ENCODE measurements around the gene PEX11G. TPM values are rescaled to one million over a fixed set of nuclear protein-coding genes. Genes with fewer than 3 reads are reported as not detected.

Gene PEX11G
- polyA plus RNA-seq, 2 donors: 4.9 to 6.5 TPM

DNA sequence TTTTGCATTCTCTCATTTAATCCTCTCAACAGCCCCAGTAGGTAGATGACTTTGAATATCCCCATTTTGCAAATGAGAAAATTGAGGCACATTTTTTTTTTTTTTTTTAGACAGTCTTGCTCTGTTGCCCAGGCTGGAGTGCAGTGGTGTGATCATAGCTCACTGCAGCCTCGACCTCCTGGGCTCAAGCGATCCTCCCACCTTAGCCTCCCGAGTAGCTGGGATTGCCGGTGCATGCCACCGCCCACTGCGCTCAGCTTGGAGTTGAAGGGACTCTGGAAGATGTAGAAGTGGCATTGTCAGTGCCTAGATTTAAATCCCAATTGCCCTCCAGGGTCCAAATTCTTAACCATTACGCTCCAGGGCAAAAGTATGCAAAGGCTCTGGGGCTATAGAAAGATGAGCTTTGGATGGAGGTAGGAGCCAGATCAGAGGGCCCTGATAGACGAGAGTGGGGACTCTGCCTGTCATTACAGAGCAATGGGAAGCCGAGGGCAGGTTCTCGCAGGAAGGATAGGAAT, 32.8 kb upstream of the PEX11G start:
- H3K9me3 ChIP-seq (ENCODE audit: control insufficient read depth in 2 of 2, insufficient read depth in 1 of 2, low read depth in 1 of 2, low read length in 1 of 2): no peaks in the 10 kb centered on the region
- no peaks in the 10 kb centered on the region for H3K27me3 ChIP-seq (ENCODE audit: control insufficient read depth in 1 of 2, insufficient read depth in 2 of 2, low read length in 2 of 2)
- H3K27ac ChIP-seq (ENCODE audit: low read depth in 2 of 2, low read length in 1 of 2): peak overlapping the region; percentile 47 to 61
- peaks cover 5 to 16% of the 10 kb centered on the region in 2 donors for H3K4me1 ChIP-seq (ENCODE audit: control insufficient read depth in 2 of 2, insufficient read depth in 2 of 2, low read length in 1 of 2)
- peaks cover 2 to 9% of the 10 kb centered on the region in 2 donors for H3K36me3 ChIP-seq (ENCODE audit: control insufficient read depth in 2 of 2, insufficient read depth in 2 of 2, low read length in 1 of 2)
- peak overlapping the region in 1 of 2 donors; percentile 83 for H3K4me3 ChIP-seq (ENCODE audit: low read depth in 1 of 2, low read length in 2 of 2)
- WGBS, 2 donors: 56% methylated on average over 10 of the region's 10 CpGs

DNA sequence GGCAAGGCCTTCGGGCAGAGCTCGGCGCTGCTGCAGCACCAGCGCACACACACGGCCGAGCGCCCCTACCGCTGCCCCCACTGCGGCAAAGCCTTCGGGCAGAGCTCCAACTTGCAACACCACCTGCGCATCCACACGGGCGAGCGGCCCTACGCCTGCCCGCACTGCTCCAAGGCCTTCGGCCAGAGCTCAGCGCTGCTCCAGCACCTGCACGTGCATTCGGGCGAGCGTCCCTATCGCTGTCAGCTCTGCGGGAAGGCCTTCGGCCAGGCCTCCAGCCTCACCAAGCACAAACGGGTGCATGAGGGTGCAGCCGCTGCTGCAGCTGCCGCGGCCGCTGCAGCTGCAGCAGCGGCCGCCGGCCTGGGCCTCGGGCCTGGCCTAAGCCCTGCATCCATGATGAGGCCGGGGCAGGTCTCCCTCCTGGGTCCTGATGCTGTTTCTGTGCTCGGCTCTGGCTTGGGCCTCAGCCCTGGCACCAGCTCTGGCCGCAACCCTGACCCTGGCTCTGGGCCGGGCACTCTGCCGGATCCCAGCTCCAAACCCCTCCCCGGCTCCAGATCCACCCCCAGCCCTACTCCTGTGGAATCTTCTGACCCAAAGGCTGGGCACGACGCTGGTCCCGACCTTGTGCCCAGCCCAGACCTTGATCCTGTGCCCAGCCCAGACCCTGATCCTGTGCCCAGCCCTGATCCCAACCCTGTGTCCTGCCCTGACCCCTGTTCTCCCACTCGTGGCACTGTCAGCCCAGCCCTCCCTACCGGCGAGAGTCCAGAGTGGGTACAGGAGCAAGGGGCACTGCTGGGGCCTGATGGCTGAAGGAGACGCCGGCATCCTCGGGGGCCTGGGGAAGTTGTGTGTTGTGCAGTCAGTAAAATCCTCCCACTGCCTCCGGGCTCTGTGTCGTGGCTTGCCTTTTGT, 31.6 kb upstream of the PEX11G start:
- Histone ChIP-seq H3K27ac (ENCODE audit: low read depth in 2 of 2, low read length in 1 of 2) (no peak overlapping the region), H3K36me3 (ENCODE audit: control insufficient read depth in 2 of 2, insufficient read depth in 2 of 2, low read length in 1 of 2) (peaks cover 0 to 7% of the 10 kb centered on the region in 2 donors), H3K9me3 (ENCODE audit: control insufficient read depth in 2 of 2, insufficient read depth in 1 of 2, low read depth in 1 of 2, low read length in 1 of 2) (no peaks in the 10 kb centered on the region), H3K4me3 (ENCODE audit: low read depth in 1 of 2, low read length in 2 of 2) (no peak overlapping the region), H3K4me1 (ENCODE audit: control insufficient read depth in 2 of 2, insufficient read depth in 2 of 2, low read length in 1 of 2) (peaks cover 5 to 20% of the 10 kb centered on the region in 2 donors), H3K27me3 (ENCODE audit: control insufficient read depth in 1 of 2, insufficient read depth in 2 of 2, low read length in 2 of 2) (no peaks in the 10 kb centered on the region)
- WGBS, 2 donors: 87 to 89% methylated on average over 51 of the region's 51 CpGs

DNA sequence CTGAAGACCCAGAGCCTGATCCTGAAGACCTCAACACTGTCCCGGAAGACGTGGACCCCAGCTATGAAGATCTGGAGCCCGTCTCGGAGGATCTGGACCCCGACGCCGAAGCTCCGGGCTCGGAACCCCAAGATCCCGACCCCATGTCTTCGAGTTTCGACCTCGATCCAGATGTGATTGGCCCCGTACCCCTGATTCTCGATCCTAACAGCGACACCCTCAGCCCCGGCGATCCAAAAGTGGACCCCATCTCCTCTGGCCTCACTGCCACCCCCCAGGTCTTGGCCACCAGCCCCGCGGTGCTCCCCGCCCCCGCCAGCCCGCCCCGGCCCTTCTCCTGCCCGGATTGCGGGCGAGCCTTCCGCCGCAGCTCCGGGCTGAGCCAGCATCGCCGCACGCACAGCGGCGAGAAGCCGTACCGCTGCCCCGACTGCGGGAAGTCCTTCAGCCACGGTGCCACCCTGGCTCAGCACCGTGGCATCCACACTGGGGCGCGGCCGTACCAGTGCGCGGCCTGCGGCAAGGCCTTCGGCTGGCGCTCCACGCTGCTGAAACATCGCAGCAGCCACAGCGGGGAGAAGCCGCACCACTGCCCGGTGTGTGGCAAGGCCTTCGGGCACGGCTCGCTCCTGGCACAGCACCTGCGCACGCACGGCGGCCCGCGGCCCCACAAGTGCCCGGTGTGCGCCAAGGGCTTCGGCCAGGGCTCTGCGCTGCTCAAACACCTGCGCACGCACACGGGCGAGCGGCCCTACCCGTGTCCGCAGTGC, 30.7 kb upstream of the PEX11G start:
- Histone ChIP-seq H3K27me3 (ENCODE audit: control insufficient read depth in 1 of 2, insufficient read depth in 2 of 2, low read length in 2 of 2) (no peaks in the 10 kb centered on the region), H3K27ac (ENCODE audit: low read depth in 2 of 2, low read length in 1 of 2) (no peak overlapping the region), H3K4me3 (ENCODE audit: low read depth in 1 of 2, low read length in 2 of 2) (no peak overlapping the region), H3K36me3 (ENCODE audit: control insufficient read depth in 2 of 2, insufficient read depth in 2 of 2, low read length in 1 of 2) (peaks cover 0 to 5% of the 10 kb centered on the region in 2 donors), H3K4me1 (ENCODE audit: control insufficient read depth in 2 of 2, insufficient read depth in 2 of 2, low read length in 1 of 2) (peaks cover 5 to 20% of the 10 kb centered on the region in 2 donors), H3K9me3 (ENCODE audit: control insufficient read depth in 2 of 2, insufficient read depth in 1 of 2, low read depth in 1 of 2, low read length in 1 of 2) (no peaks in the 10 kb centered on the region)
- WGBS, 2 donors: 96% methylated on average over 73 to 74 of the region's 74 CpGs

DNA sequence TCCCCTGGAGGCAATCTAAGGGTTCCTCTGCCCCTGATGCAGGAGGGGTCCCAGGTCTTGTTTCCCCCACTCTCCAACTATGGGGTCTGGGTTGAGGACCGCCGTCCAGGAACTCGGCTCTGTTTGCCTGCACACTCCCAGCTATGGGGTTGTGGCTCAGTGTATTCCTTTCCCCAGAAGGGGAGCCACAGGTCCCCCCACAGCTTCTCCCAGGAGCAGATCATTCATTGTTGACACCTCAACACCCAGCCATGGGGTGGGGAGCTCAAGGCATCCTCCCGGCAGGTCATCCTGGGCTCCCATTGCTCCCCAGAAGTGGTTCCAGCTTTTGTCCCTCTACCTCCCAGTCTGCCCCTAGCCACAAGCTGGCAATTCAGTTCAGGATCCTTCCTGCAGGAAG, 28.0 kb upstream of the PEX11G start:
- Histone ChIP-seq H3K36me3 (ENCODE audit: control insufficient read depth in 2 of 2, insufficient read depth in 2 of 2, low read length in 1 of 2) (peaks cover 0 to 5% of the 10 kb centered on the region in 2 donors), H3K4me1 (ENCODE audit: control insufficient read depth in 2 of 2, insufficient read depth in 2 of 2, low read length in 1 of 2) (peaks cover 0 to 15% of the 10 kb centered on the region in 2 donors), H3K27me3 (ENCODE audit: control insufficient read depth in 1 of 2, insufficient read depth in 2 of 2, low read length in 2 of 2) (no peaks in the 10 kb centered on the region), H3K27ac (ENCODE audit: low read depth in 2 of 2, low read length in 1 of 2) (peak overlapping the region; percentile 75 to 93), H3K9me3 (ENCODE audit: control insufficient read depth in 2 of 2, insufficient read depth in 1 of 2, low read depth in 1 of 2, low read length in 1 of 2) (no peaks in the 10 kb centered on the region), H3K4me3 (ENCODE audit: low read depth in 1 of 2, low read length in 2 of 2) (peak overlapping the region; percentile 55 to 72)
- WGBS, 2 donors: 35 to 36% methylated on average over 4 of the region's 4 CpGs

DNA sequence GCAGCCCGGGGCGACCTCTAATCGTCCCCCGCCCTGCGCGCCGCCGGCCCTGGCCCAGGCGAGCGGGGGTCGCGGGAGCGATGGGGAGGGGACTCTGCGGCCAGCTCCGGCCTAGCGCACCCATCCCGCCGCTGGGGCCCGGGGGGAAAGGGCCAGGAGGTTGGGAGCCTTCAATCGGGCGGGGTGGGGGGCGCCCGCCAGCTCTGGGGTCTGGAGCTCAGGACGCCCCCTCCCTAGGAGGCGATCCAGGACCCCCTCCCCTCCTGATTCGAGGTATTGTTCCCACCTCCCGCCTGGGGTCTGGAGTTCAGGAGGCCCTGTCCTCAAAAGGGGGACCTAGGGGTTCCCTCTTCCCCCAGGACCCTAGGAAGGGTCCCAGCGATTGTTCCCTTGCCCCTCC, 27.5 kb upstream of the PEX11G start:
- H3K36me3 ChIP-seq (ENCODE audit: control insufficient read depth in 2 of 2, insufficient read depth in 2 of 2, low read length in 1 of 2): peaks cover 0 to 5% of the 10 kb centered on the region in 2 donors
- 2 to 3% methylated on average over 9 to 28 of the region's 28 CpGs for WGBS, 2 donors
- no peaks in the 10 kb centered on the region for H3K9me3 ChIP-seq (ENCODE audit: control insufficient read depth in 2 of 2, insufficient read depth in 1 of 2, low read depth in 1 of 2, low read length in 1 of 2)
- H3K27me3 ChIP-seq (ENCODE audit: control insufficient read depth in 1 of 2, insufficient read depth in 2 of 2, low read length in 2 of 2): no peaks in the 10 kb centered on the region
- H3K27ac ChIP-seq (ENCODE audit: low read depth in 2 of 2, low read length in 1 of 2): peak overlapping the region; percentile 75 to 93
- H3K4me3 ChIP-seq (ENCODE audit: low read depth in 1 of 2, low read length in 2 of 2): peak overlapping the region; percentile 55 to 72
- peaks cover 0 to 10% of the 10 kb centered on the region in 2 donors for H3K4me1 ChIP-seq (ENCODE audit: control insufficient read depth in 2 of 2, insufficient read depth in 2 of 2, low read length in 1 of 2)

DNA sequence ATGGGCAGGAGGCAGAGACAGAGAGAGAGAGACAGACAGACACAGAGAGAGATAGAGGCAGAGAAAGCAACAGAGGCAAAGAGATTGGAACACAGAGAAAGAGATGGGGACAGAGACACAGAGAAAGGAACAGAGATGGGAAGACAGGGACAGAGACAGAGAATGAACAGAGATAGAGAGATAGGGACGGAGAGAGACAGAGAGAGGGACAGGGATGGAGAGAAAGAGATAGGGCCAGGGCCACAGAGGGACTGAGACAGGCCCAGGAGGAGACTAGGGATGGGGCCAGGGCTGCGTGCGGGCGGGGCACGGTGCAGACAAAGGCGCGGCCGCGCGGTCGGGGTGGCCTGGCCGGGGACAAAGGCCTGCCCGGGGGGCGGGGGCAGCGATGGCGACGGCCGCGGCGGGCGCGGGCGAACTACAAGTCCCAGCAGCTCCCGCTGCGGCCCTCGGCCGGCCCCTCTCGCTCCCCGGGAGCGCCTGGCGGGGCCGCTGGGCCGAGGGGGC, 26.9 kb upstream of the PEX11G start, which contains the start of gene ZNF358:
ZNF358 (plus strand) TSS at position 459 of the 507 bp plus-strand sequence. CDS start 3,140 bp downstream, outside the sequence.
- H3K36me3 ChIP-seq (ENCODE audit: control insufficient read depth in 2 of 2, insufficient read depth in 2 of 2, low read length in 1 of 2): peaks cover 0 to 5% of the 10 kb centered on the region in 2 donors
- no peaks in the 10 kb centered on the region for H3K27me3 ChIP-seq (ENCODE audit: control insufficient read depth in 1 of 2, insufficient read depth in 2 of 2, low read length in 2 of 2)
- peaks cover 0 to 10% of the 10 kb centered on the region in 2 donors for H3K4me1 ChIP-seq (ENCODE audit: control insufficient read depth in 2 of 2, insufficient read depth in 2 of 2, low read length in 1 of 2)
- peak within 1 kb of the TSS; percentile 93 for H3K27ac ChIP-seq (ENCODE audit: low read depth in 2 of 2, low read length in 1 of 2)
- H3K4me3 ChIP-seq (ENCODE audit: low read depth in 1 of 2, low read length in 2 of 2): peak within 1 kb of the TSS; percentile 55 to 72
- H3K9me3 ChIP-seq (ENCODE audit: control insufficient read depth in 2 of 2, insufficient read depth in 1 of 2, low read depth in 1 of 2, low read length in 1 of 2): no peaks in the 10 kb centered on the region
- 2 to 7% methylated on average over 1 to 33 of the region's 33 CpGs for WGBS, 2 donors

DNA sequence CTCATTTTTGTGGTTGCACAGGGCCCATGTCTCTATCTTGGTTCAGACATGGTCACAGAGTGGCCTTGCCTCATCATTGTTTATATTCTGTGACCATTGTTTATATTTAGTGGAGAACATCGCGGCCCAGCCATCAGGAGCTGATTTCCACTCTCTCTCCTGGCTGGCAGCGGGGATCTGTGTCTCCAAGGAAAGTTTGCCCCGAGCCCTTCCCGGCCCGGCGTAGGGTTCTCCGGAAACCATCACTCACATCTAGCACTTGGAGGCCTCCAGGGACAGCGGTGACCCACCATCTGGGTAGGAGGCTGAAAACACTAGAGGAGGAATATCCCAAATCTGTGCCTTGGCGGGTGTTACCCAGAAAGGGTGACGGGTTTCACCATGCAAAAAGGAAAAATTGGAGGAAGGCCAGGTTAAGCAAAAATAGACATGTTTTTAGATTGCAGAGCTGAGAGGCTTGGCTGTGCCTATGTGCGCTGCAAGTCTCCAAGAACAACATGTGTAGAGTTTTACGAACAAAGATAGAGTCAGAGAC, 26.3 kb upstream of the PEX11G start:
- Histone ChIP-seq H3K9me3 (ENCODE audit: control insufficient read depth in 2 of 2, insufficient read depth in 1 of 2, low read depth in 1 of 2, low read length in 1 of 2) (no peaks in the 10 kb centered on the region), H3K4me1 (ENCODE audit: control insufficient read depth in 2 of 2, insufficient read depth in 2 of 2, low read length in 1 of 2) (peaks cover 0 to 10% of the 10 kb centered on the region in 2 donors), H3K27me3 (ENCODE audit: control insufficient read depth in 1 of 2, insufficient read depth in 2 of 2, low read length in 2 of 2) (no peaks in the 10 kb centered on the region), H3K27ac (ENCODE audit: low read depth in 2 of 2, low read length in 1 of 2) (peak overlapping the region; percentile 93), H3K4me3 (ENCODE audit: low read depth in 1 of 2, low read length in 2 of 2) (peak overlapping the region in 1 of 2 donors; percentile 72), H3K36me3 (ENCODE audit: control insufficient read depth in 2 of 2, insufficient read depth in 2 of 2, low read length in 1 of 2) (peaks cover 0 to 5% of the 10 kb centered on the region in 2 donors)
- WGBS, 2 donors: 34 to 42% methylated on average over 13 of the region's 13 CpGs

DNA sequence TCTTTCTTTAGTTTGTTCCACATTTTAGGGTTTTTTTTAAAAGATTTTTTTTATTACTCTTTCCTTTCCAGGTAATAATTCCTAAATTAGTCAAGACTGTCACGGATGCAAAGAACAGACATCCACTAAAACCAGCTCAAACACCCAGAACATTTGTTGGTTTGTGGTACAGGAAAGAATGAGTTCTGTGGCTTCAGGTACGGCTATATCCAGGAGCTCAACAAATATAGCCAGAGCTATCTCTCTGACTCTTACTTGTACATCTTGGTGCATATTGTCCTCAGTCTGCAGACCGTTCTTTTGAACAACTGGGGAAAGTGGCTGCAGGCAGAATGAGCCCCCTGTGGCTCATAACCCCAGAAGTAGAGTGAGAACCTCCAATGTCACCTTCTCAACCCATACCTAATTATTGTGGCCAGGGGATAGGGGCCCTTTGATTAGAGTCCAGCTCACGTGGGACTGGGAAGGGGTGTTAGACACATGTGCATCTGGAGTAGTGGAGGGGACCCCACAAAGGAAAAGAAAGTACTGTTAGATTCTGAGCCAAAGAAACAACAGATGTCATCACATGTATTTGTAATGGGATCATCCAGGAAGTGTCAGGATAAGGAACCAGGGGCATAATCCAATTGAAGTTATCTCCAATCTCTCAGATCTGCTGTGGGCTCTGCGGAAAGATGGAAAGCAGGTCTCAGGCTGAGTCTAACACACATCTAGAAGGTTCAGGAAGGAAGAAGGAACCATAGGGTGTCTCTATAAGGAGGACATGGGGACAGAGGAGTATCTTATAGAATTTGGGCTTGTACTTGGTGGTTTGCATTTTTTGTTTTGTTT, 25.2 kb upstream of the PEX11G start:
- H3K27me3 ChIP-seq (ENCODE audit: control insufficient read depth in 1 of 2, insufficient read depth in 2 of 2, low read length in 2 of 2): no peaks in the 10 kb centered on the region
- H3K4me1 ChIP-seq (ENCODE audit: control insufficient read depth in 2 of 2, insufficient read depth in 2 of 2, low read length in 1 of 2): peaks cover 0 to 8% of the 10 kb centered on the region in 2 donors
- no peak overlapping the region for H3K4me3 ChIP-seq (ENCODE audit: low read depth in 1 of 2, low read length in 2 of 2)
- no peak overlapping the region for H3K27ac ChIP-seq (ENCODE audit: low read depth in 2 of 2, low read length in 1 of 2)
- 85 to 89% methylated on average over 5 of the region's 5 CpGs for WGBS, 2 donors
- H3K9me3 ChIP-seq (ENCODE audit: control insufficient read depth in 2 of 2, insufficient read depth in 1 of 2, low read depth in 1 of 2, low read length in 1 of 2): no peaks in the 10 kb centered on the region
- H3K36me3 ChIP-seq (ENCODE audit: control insufficient read depth in 2 of 2, insufficient read depth in 2 of 2, low read length in 1 of 2): no peaks in the 10 kb centered on the region

All from esophagus (tissue), 2 donors.